HCT116 (cell line): Measurements from ENCODE around the gene SDF2L1.

Experiments
- POLR2A ChIP-seq: IDR thresholded peaks from 2 replicates; pipeline ENCODE4 v1.7.0; 2011; ENCODE audit warnings: borderline replicate concordance; ENCODE audit not compliant: insufficient read depth, insufficient read length; ENCODE audit errors: extremely low read depth
- TCF7L2 ChIP-seq: IDR thresholded peaks from 2 replicates; pipeline ENCODE4 v1.7.0; 2011; ENCODE audit warnings: borderline replicate concordance, inconsistent platforms; ENCODE audit not compliant: insufficient read depth, insufficient read length; ENCODE audit errors: extremely low read depth

DNA sequence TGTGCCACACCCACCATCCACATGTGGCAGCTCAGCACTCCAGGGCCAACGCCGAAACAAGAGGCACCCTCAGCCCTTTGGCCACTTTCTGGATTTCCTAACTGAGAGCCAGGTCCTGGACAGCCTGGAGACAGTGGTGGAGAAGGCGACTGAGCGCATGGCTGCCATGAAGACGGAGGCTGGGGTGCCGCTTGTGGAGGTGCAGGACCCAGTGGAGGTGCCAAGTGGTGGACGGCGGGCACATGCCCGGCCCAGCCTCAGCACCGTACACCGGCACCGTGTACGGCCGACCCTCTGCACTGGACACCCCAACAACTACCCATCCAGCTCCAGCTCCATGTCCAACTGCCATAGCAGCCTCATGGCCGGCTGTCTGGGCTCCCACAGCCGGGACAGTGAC lies 8.0 kb upstream of the SDF2L1 start:
- no peak for TF ChIP-seq POLR2A
- TF ChIP-seq TCF7L2 = no peak
